Esophagus muscularis mucosa (tissue), 3 donors: ENCODE measurements around the gene AIP.

Experiments used
- POLR2A ChIP-seq: fragments of 450-650 bp; IDR thresholded peaks from one replicate; pipeline ENCODE4 v1.6.1; 2017; ENCODE audit warnings: antibody characterized with exemption, moderate library complexity, mild to moderate bottlenecking, low read depth
- POLR2AphosphoS5 ChIP-seq, 2 donors: sonication (generic); formaldehyde crosslinking; IDR thresholded peaks; one replicate each; pipeline ENCODE4 v1.6.1; 2017; ENCODE audit warnings: antibody characterized with exemption in 2 of 2
- TF ChIP-seq, protein P1 (sequence below), 3 experiments: fragments of 200-600 bp in 2 of 3; fragments of 450-650 bp in 1 of 3; sonication (generic) in 2 of 3; IDR thresholded peaks; one replicate each; pipeline ENCODE4 v1.5.1; 2017 to 2019; ENCODE audit warnings: antibody characterized with exemption in 3 of 3, mild to moderate bottlenecking in 2 of 3, moderate library complexity in 1 of 3

DNA sequence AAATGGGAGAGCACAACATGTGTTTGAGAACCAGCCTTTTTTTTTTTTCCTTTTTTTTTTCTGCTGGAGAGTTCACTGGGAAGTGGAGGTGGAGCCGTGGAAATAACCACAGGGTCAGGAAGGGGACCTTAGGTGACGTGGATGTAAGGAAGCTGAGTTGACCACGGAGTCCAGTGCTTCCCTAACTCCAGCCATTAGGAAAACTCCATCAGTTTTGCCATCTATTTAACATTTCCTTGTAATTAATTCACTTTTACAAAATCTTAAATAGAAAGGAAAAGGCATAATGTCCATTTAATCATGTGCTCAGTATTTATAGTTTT is 27.2 kb downstream of the AIP start:
- TF ChIP-seq POLR2AphosphoS5 (IDR thresholded peaks at IDR 0.05): no peak
- TF ChIP-seq, protein P1, sequence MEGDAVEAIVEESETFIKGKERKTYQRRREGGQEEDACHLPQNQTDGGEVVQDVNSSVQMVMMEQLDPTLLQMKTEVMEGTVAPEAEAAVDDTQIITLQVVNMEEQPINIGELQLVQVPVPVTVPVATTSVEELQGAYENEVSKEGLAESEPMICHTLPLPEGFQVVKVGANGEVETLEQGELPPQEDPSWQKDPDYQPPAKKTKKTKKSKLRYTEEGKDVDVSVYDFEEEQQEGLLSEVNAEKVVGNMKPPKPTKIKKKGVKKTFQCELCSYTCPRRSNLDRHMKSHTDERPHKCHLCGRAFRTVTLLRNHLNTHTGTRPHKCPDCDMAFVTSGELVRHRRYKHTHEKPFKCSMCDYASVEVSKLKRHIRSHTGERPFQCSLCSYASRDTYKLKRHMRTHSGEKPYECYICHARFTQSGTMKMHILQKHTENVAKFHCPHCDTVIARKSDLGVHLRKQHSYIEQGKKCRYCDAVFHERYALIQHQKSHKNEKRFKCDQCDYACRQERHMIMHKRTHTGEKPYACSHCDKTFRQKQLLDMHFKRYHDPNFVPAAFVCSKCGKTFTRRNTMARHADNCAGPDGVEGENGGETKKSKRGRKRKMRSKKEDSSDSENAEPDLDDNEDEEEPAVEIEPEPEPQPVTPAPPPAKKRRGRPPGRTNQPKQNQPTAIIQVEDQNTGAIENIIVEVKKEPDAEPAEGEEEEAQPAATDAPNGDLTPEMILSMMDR (IDR thresholded peaks at IDR 0.05): no peak
- TF ChIP-seq POLR2A: no peak
